ENCODE results near the gene FAM217B. TPM values are rescaled to one million over a fixed set of nuclear protein-coding genes. Genes with fewer than 3 reads are reported as not detected.

The FAM217B gene
- total RNA-seq, 1 experiment from 2014 or later, result 8.1 TPM

- TF ChIP-seq CEBPB (IDR thresholded peaks at IDR 0.05; ENCODE audit: low read depth), result no peak
- peak; percentile 46 for TF ChIP-seq TCF7L2 (IDR thresholded peaks at IDR 0.05; ENCODE audit: borderline replicate concordance, extremely low read depth, insufficient read depth, insufficient read length)
- peak; percentile 2; the same call in 1 of the 2 replicates for TF ChIP-seq CBX3 (IDR thresholded peaks at IDR 0.05; ENCODE audit: low read depth)
- peak; percentile 77 for TF ChIP-seq MAX (IDR thresholded peaks at IDR 0.05)
- peak; percentile 21; the same call in 1 of the 2 replicates for TF ChIP-seq ZFX (IDR thresholded peaks at IDR 0.05)
- TF ChIP-seq RAD21 (IDR thresholded peaks at IDR 0.05; ENCODE audit: low read depth), result no peak
- no peak for TF ChIP-seq ATF3 (IDR thresholded peaks at IDR 0.05)
- no peak for TF ChIP-seq EZH2 (IDR thresholded peaks at IDR 0.05)
Observed at GRCh38 chr20:59940129-59940955, at the start of gene FAM217B, which contains the start of gene PPP1R3D (continued).

- ATAC-seq, result no peak
Observed at GRCh38 chr20:59891581-59891980, 48.6 kb upstream of the FAM217B start.

More at GRCh38 chr20:59891581-59891980, 48.6 kb upstream of the FAM217B start:
- CTCF ChIA-PET, result no interaction called here
- RAD21 ChIA-PET (ENCODE audit: low non-redundant PET in 1 of 2, low total read pairs in 2 of 2, uncharacterized antibody in 2 of 2, unreplicated experiment in 2 of 2), result no interaction called here
- Histone ChIP-seq H3K27ac (ENCODE audit: low read depth, low read length) (no peak overlapping the region), H3K9ac (ENCODE audit: low read length) (no peak overlapping the region), H3K9me3 (ENCODE audit: control insufficient read depth in 1 of 2, insufficient read depth in 1 of 2, low read depth in 1 of 2, low read length in 2 of 2) (no peaks in the 10 kb centered on the region), H2AFZ (ENCODE audit: low read depth, low read length, poor library complexity, severe bottlenecking) (no peak overlapping the region), H3K27me3 (ENCODE audit: insufficient read depth, low read length) (peaks cover 46% of the 10 kb centered on the region), H3K9me2 (ENCODE audit: insufficient read depth) (no peaks in the 10 kb centered on the region), H3K79me2 (ENCODE audit: insufficient read depth, low read length) (no peaks in the 10 kb centered on the region), H3K4me3 (replicated peaks in 1 of 2; ENCODE audit: low read depth in 1 of 2, low read length in 2 of 2) (no peak overlapping the region), H4K20me1 (ENCODE audit: insufficient read depth) (no peaks in the 10 kb centered on the region), H3K36me3 (ENCODE audit: control insufficient read depth in 1 of 2, insufficient read depth in 2 of 2, low read length in 2 of 2) (no peaks in the 10 kb centered on the region), H3K4me2 (ENCODE audit: low read length) (no peak overlapping the region), H3K4me1 (ENCODE audit: control insufficient read depth in 1 of 2, insufficient read depth in 2 of 2, low read length in 2 of 2) (no peaks in the 10 kb centered on the region)
- POLR2A ChIA-PET, result no interaction called here
- TF ChIP-seq CEBPB (IDR thresholded peaks at IDR 0.05; ENCODE audit: low read depth) (no peak), CBX3 (IDR thresholded peaks at IDR 0.05; ENCODE audit: low read depth) (no peak), ZFX (IDR thresholded peaks at IDR 0.05) (no peak), SRF (IDR thresholded peaks at IDR 0.05; ENCODE audit: low read depth) (no peak), YY1 (IDR thresholded peaks at IDR 0.05; ENCODE audit: extremely low read depth, insufficient replicate concordance, low read depth, low read length) (no peak), EGR1 (IDR thresholded peaks at IDR 0.05; ENCODE audit: low read depth) (no peak), RAD21 (IDR thresholded peaks at IDR 0.05; ENCODE audit: low read depth) (no peak), JUND (IDR thresholded peaks at IDR 0.05) (no peak), EZH2 (IDR thresholded peaks at IDR 0.05) (no peak), SIN3A (IDR thresholded peaks at IDR 0.05; ENCODE audit: low read depth) (no peak), REST (IDR thresholded peaks at IDR 0.05; ENCODE audit: low read depth) (no peak)
- BruUV-seq (replicated peaks), result no TSS peak
- DNase-seq (ENCODE audit: low read depth, low spot score), result no peak
- intact Hi-C loops (cut with micrococcal nuclease), result no loop called here

Data from HCT116 (cell line).